ENCODE measurements around the gene BRIP1. TPM values are rescaled to one million over a fixed set of nuclear protein-coding genes. Genes with fewer than 3 reads are reported as not detected.

Gene BRIP1
- total RNA-seq, 2 experiments from 2014 or later, result 13.2 to 14.5 TPM

DNA sequence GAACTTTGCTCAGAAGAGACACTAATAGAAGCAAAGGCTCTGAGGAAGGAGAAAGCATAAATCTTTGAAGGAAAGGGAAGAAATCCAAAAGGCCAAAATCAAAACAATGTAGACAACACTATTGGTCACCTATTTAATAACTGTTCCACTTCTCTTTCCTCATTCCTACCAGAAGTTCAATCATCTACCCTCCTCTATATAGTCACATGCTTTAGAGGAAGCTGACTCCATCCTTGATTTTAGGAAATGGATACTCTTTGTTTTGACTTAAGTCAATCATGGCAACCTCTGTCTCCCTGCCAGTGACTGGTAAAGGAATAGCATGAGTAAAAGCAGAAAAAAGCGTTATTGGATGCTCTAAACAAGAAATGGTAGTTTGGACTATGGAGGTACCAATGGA lies 7.3 kb downstream of the BRIP1 start:
- H3K27me3 Mint-ChIP-seq, result no peaks in the 10 kb centered on the region
- H3K9me3 Mint-ChIP-seq, result no peaks in the 10 kb centered on the region
- CTCF ChIA-PET, result no interaction called here
- POLR2A ChIA-PET, result no interaction called here
- peaks cover 35% of the 10 kb centered on the region for H3K36me3 Mint-ChIP-seq (ENCODE audit: low read depth)
- intact Hi-C loops (cut with micrococcal nuclease), result no loop called here
- DNase-seq (no peak), ATAC-seq (no peak)
- TF ChIP-seq CTCF (IDR thresholded peaks at IDR 0.05), result no peak
- no peak overlapping the region for H3K27ac Mint-ChIP-seq
- no peaks in the 10 kb centered on the region for H3K4me1 Mint-ChIP-seq (ENCODE audit: low read depth)
- H3K4me3 Mint-ChIP-seq, result no peak overlapping the region

- ATAC-seq, result no peak
- no peaks in the 10 kb centered on the region for H3K27me3 Mint-ChIP-seq
- no peak for DNase-seq
- H3K27ac Mint-ChIP-seq, result no peak overlapping the region
- no peaks in the 10 kb centered on the region for H3K9me3 Mint-ChIP-seq
- no peak for TF ChIP-seq CTCF (IDR thresholded peaks at IDR 0.05)
- POLR2A ChIA-PET, result no interaction called here
- no peak overlapping the region for H3K4me3 Mint-ChIP-seq
- H3K36me3 Mint-ChIP-seq (ENCODE audit: low read depth), result peaks cover 33% of the 10 kb centered on the region
- CTCF ChIA-PET, result no interaction called here
- no peaks in the 10 kb centered on the region for H3K4me1 Mint-ChIP-seq (ENCODE audit: low read depth)
- intact Hi-C loops (cut with micrococcal nuclease), result no loop called here
Measured at GRCh38 chr17:61852857-61853256, 10.5 kb downstream of the BRIP1 start.

- TF ChIP-seq CTCF (IDR thresholded peaks at IDR 0.05), result no peak
- Mint-ChIP-seq H3K36me3 (ENCODE audit: low read depth) (peaks cover 37% of the 10 kb centered on the region), H3K4me3 (no peak overlapping the region), H3K27me3 (no peaks in the 10 kb centered on the region), H3K4me1 (ENCODE audit: low read depth) (no peaks in the 10 kb centered on the region), H3K27ac (no peak overlapping the region), H3K9me3 (no peaks in the 10 kb centered on the region)
- ChIA-PET POLR2A (no interaction called here), CTCF (no interaction called here)
- DNase-seq (no peak), ATAC-seq (no peak)
- intact Hi-C loops (cut with micrococcal nuclease), result no loop called here
Measured at GRCh38 chr17:61849674-61850073, 13.7 kb downstream of the BRIP1 start.

GRCh38 chr17:61848896-61849295 lies 14.4 kb downstream of the BRIP1 start:
- DNase-seq (no peak), ATAC-seq (no peak)
- Mint-ChIP-seq H3K36me3 (ENCODE audit: low read depth) (peaks cover 39% of the 10 kb centered on the region), H3K27ac (no peak overlapping the region), H3K9me3 (no peaks in the 10 kb centered on the region), H3K4me3 (no peak overlapping the region), H3K27me3 (no peaks in the 10 kb centered on the region), H3K4me1 (ENCODE audit: low read depth) (no peaks in the 10 kb centered on the region)
- intact Hi-C loops (cut with micrococcal nuclease), result no loop called here
- ChIA-PET CTCF (no interaction called here), POLR2A (no interaction called here)
- no peak for TF ChIP-seq CTCF (IDR thresholded peaks at IDR 0.05)

DNA sequence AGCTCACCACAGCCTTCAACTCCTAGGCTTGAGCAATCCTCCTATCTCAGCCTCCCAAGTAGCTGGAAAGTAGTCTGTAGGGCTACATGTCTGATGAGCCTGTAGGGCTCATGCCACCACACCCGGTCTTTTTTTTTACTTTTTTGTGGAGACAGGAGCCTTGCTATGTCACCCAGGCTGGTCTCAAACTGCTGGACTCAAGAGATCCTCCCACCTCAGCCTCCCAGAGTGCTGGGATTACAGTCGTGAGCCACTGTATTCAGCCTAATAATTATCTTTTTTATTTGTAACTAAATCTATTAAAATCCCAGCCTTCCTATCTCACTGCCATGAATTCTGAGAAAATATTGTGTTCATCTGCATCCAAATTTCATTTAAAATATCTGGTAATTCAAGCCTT lies 15.1 kb downstream of the BRIP1 start:
- Mint-ChIP-seq H3K36me3 (ENCODE audit: low read depth) (peaks cover 37% of the 10 kb centered on the region), H3K27me3 (no peaks in the 10 kb centered on the region), H3K4me1 (ENCODE audit: low read depth) (no peaks in the 10 kb centered on the region), H3K4me3 (no peak overlapping the region), H3K9me3 (no peaks in the 10 kb centered on the region), H3K27ac (no peak overlapping the region)
- intact Hi-C loops (cut with micrococcal nuclease), result no loop called here
- no peak for DNase-seq
- ATAC-seq, result no peak
- no peak for TF ChIP-seq CTCF (IDR thresholded peaks at IDR 0.05)
- POLR2A ChIA-PET, result no interaction called here
- CTCF ChIA-PET, result no interaction called here

Measured in activated CD8-positive, alpha-beta T cell treated with anti-CD3 and anti-CD28 coated beads for 36 hours (primary cell).